GM23248 (cell line): ENCODE results near the gene BTBD8.

Experiments
- EZH2 ChIP-seq: fragments of 200-600 bp; sonication (generic); IDR thresholded peaks from 2 replicates; pipeline ENCODE4 v1.6.1; 2018; ENCODE audit warnings: antibody characterized with exemption, mild to moderate bottlenecking; ENCODE audit not compliant: insufficient read depth, poor library complexity, severe bottlenecking
- EZH2phosphoT487 ChIP-seq: fragments of 200-600 bp; sonication (generic); IDR thresholded peaks from 2 replicates; pipeline ENCODE4 v1.6.1; 2018; ENCODE audit warnings: antibody characterized with exemption, moderate library complexity, mild to moderate bottlenecking, low read depth; ENCODE audit not compliant: insufficient read depth

DNA sequence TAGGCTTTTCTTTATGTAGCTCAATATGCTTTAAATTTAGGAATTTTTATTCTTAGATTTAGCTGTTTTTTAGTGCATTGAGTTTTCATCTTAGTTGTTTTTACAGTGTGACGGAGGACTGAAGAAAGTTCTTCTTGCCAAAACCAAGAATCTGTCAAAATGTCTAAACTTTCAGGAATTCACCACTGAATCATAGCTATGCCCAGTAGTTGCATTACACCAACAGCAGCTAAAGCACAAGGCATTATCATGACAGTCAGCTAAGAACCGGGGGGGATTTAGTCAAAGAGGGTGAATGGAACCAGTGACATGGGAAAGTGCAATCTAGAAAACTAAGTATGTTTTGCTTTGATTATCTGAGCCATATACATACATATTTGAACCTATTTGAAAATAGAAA lies 131.0 kb downstream of the BTBD8 start:
- TF ChIP-seq EZH2 = no peak
- no peak for TF ChIP-seq EZH2phosphoT487
